Erythroblast (primary cell): ENCODE measurements around the gene ST6GALNAC3.

ENCODE experiments used
- GATA1 ChIP-seq: IDR thresholded peaks from 2 replicates; pipeline ENCODE4 v1.6.1; 2011; ENCODE audit warnings: low read depth, mild to moderate bottlenecking, control low read depth, low read length, moderate library complexity
- POLR2A ChIP-seq: IDR thresholded peaks from 2 replicates; pipeline ENCODE4 v1.6.1; 2011; ENCODE audit warnings: mild to moderate bottlenecking, low read length

- TF ChIP-seq POLR2A (no peak), GATA1 (no peak)
Observed at GRCh38 chr1:76418531-76418930, 344.0 kb downstream of the ST6GALNAC3 start.
